Glutamatergic neuron (in vitro differentiated cells): ENCODE data around the gene NMNAT2. TPM values are rescaled to one million over a fixed set of nuclear protein-coding genes. Genes with fewer than 3 reads are reported as not detected.

Source experiments
- DNase-seq: peaks from one replicate; pipeline ENCODE4 v3.0.0; 2022
- H3K27ac Mint-ChIP-seq: one replicate; pipeline ENCODE4 v1.8.0; 2020; ENCODE audit warnings: mild to moderate bottlenecking, mixed read lengths, inconsistent platforms; ENCODE audit not compliant: unreplicated experiment
- H3K27me3 Mint-ChIP-seq: one replicate; pipeline ENCODE4 v1.8.0; 2020; ENCODE audit warnings: mild to moderate bottlenecking, moderate library complexity, mixed read lengths, inconsistent platforms; ENCODE audit not compliant: unreplicated experiment
- H3K36me3 Mint-ChIP-seq: one replicate; pipeline ENCODE4 v1.8.0; 2020; ENCODE audit warnings: mild to moderate bottlenecking, mixed read lengths, inconsistent platforms; ENCODE audit not compliant: unreplicated experiment
- H3K4me1 Mint-ChIP-seq: one replicate; pipeline ENCODE4 v1.8.0; 2020; ENCODE audit warnings: mild to moderate bottlenecking, low read depth, mixed read lengths, inconsistent platforms; ENCODE audit not compliant: unreplicated experiment
- H3K4me3 Mint-ChIP-seq: one replicate; pipeline ENCODE4 v1.8.0; 2020; ENCODE audit warnings: mild to moderate bottlenecking, mixed read lengths, inconsistent platforms; ENCODE audit not compliant: unreplicated experiment
- H3K9me3 Mint-ChIP-seq: one replicate; pipeline ENCODE4 v1.8.0; 2020; ENCODE audit warnings: mild to moderate bottlenecking, moderate library complexity, mixed read lengths, inconsistent platforms; ENCODE audit not compliant: unreplicated experiment
- total RNA-seq: library from RNA; stranded (reverse); fragmentation: NEBNext Ultra II Directional; extraction: Animal tissue kit (Norgen Biotek cat#: 25700); gene quantifications from one replicate; pipeline ENCODE4 v1.2.1, GENCODE V29; 2021; ENCODE audit not compliant: unreplicated experiment
- TF ChIP-seq, protein P1 (sequence below): fragments of 200-600 bp; sonication (generic); IDR thresholded peaks from one replicate; pipeline ENCODE4 v1.5.0; 2021; ENCODE audit not compliant: partially characterized antibody, unreplicated experiment

The NMNAT2 gene
- total RNA-seq, 1 donor from 2014 or later = 76.4 TPM

DNA sequence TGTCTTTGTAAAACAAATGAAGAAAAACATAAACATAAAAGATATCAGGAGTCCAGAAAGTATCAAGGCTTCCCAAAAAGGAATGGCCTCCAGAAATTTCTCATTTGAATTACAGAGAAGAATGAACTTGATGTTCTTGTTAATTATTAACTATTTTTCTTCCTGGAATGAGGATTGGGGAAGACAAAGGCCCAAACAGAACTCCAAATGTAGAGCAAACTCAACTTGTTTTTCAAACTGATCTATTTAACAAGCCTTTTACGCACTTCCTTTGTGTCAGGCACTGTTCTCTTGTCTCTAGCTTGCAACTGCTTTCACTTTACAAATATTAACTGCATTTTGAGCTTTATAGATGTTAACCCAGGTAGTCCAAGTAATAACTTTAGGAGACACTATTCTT, 186.6 kb downstream of the NMNAT2 start:
- TF ChIP-seq, protein P1, sequence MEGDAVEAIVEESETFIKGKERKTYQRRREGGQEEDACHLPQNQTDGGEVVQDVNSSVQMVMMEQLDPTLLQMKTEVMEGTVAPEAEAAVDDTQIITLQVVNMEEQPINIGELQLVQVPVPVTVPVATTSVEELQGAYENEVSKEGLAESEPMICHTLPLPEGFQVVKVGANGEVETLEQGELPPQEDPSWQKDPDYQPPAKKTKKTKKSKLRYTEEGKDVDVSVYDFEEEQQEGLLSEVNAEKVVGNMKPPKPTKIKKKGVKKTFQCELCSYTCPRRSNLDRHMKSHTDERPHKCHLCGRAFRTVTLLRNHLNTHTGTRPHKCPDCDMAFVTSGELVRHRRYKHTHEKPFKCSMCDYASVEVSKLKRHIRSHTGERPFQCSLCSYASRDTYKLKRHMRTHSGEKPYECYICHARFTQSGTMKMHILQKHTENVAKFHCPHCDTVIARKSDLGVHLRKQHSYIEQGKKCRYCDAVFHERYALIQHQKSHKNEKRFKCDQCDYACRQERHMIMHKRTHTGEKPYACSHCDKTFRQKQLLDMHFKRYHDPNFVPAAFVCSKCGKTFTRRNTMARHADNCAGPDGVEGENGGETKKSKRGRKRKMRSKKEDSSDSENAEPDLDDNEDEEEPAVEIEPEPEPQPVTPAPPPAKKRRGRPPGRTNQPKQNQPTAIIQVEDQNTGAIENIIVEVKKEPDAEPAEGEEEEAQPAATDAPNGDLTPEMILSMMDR = no peak
- no peak overlapping the region for H3K4me3 Mint-ChIP-seq
- H3K27ac Mint-ChIP-seq = no peak overlapping the region
- no peaks in the 10 kb centered on the region for H3K36me3 Mint-ChIP-seq
- peaks cover 29% of the 10 kb centered on the region for H3K4me1 Mint-ChIP-seq
- no peak for DNase-seq
- H3K9me3 Mint-ChIP-seq = peaks cover 2% of the 10 kb centered on the region
- peaks cover 4% of the 10 kb centered on the region for H3K27me3 Mint-ChIP-seq

DNA sequence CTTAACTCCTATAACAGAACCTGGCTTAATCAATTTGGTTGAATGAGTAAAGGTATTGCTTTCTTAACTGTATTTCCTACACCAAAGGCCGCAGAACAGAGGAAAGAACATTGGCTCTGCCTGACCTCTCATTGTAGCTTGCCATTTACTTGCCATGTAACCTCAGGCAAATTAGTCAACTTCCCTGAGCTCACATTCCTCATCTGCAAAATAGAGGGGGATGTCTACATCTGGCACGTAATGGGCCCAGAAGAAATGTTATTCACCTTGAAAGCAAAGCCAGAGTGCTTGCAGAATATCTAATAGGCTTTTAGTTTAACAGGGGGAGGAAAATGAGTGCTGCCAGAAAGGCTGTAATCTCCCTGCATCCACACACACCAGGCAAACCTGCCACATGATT, 187.8 kb downstream of the NMNAT2 start:
- peaks cover 2% of the 10 kb centered on the region for H3K9me3 Mint-ChIP-seq
- TF ChIP-seq, protein P1 = no peak
- H3K4me1 Mint-ChIP-seq = peaks cover 29% of the 10 kb centered on the region
- no peaks in the 10 kb centered on the region for H3K36me3 Mint-ChIP-seq
- no peak overlapping the region for H3K27ac Mint-ChIP-seq
- no peak for DNase-seq
- H3K27me3 Mint-ChIP-seq = peaks cover 4% of the 10 kb centered on the region
- no peak overlapping the region for H3K4me3 Mint-ChIP-seq

DNA sequence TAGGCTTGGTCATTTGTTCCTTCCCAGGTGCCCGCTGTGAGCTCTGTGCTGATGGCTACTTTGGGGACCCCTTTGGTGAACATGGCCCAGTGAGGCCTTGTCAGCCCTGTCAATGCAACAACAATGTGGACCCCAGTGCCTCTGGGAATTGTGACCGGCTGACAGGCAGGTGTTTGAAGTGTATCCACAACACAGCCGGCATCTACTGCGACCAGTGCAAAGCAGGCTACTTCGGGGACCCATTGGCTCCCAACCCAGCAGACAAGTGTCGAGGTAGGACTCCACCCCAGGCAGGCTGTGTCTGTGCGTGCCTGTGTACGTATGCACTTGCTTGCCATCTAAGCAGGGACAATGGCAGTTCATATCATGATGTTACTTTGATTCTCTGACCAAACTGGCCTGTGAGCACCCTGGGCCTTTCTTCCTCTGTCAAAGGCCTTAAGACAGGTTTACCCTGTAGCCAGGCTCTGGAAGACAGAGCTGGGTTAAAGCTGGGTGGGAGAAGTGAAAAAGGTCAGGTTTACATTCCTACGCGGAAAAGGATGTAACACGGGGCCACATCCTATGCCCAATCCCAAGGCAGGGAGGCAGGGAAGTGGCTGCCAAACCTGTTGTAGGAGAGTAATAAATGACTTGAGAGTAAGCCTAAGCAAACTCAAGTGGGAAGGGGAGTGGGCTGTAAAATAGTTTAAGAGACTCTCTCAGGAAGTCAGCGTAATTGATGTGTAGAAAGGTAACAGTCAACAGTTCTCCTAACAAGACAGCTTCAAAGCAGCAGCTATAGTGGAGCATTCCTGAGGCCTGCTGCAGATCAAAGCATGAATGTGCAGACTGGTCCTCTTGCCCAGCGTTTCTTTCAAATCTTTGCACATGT, 189.6 kb downstream of the NMNAT2 start:
- no peaks in the 10 kb centered on the region for H3K9me3 Mint-ChIP-seq
- peaks cover 4% of the 10 kb centered on the region for H3K27me3 Mint-ChIP-seq
- TF ChIP-seq, protein P1 = peak; percentile 41
- H3K4me3 Mint-ChIP-seq = no peak overlapping the region
- DNase-seq = no peak
- peaks cover 20% of the 10 kb centered on the region for H3K4me1 Mint-ChIP-seq
- H3K36me3 Mint-ChIP-seq = no peaks in the 10 kb centered on the region
- H3K27ac Mint-ChIP-seq = no peak overlapping the region

DNA sequence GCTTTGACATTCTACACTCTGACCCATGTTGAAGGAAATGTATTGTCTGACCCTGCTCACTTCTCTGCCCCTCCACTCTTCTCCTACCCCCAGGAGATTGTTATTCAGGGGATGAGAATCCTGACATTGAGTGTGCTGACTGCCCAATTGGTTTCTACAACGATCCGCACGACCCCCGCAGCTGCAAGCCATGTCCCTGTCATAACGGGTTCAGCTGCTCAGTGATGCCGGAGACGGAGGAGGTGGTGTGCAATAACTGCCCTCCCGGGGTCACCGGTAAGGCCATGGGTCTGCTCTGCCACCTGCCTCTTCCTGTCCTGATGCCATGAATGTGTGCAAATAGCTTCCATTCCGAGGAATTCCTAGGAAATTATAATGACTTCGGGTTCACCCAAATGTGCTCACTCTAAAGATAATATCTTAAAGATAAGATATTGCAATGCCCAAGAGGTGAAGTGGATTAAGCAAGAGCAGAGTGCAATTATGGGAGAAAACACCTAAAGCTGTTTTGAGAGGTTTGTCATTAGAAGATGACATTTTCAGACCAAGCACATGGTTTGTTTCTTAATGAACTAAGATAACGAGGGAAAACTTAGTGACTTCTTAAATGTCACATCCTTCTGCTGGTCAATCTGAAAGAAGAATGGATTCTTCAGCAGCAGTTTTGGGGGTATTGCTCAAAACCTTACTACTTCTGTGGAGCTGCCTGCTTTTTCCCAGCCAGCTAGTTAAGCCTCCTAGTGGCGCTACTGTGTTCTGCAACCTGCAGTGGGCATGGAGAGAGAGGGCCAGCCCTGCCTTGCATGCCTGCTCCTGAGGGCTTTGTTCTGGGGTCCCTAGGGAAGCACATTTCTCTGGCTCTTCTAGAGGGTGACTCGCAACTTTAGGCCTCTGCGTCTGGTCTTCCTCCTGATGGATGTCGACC, 190.5 kb downstream of the NMNAT2 start:
- Mint-ChIP-seq H3K4me3 (no peak overlapping the region), H3K27me3 (no peaks in the 10 kb centered on the region), H3K4me1 (peaks cover 20% of the 10 kb centered on the region), H3K9me3 (no peaks in the 10 kb centered on the region), H3K27ac (no peak overlapping the region), H3K36me3 (no peaks in the 10 kb centered on the region)
- peak; percentile 79 for DNase-seq
- TF ChIP-seq, protein P1 = peak; percentile 85
